Measurements from ENCODE around the gene DPH2.

GRCh38 chr1:43979261-43979527, 9.4 kb downstream of the DPH2 start:
- TF ChIP-seq NR3C1 (CRISPR knock-in tag; conservative IDR thresholded peaks at IDR 0.05; ENCODE audit: low read depth) = no peak
- TF ChIP-seq, protein P1, sequence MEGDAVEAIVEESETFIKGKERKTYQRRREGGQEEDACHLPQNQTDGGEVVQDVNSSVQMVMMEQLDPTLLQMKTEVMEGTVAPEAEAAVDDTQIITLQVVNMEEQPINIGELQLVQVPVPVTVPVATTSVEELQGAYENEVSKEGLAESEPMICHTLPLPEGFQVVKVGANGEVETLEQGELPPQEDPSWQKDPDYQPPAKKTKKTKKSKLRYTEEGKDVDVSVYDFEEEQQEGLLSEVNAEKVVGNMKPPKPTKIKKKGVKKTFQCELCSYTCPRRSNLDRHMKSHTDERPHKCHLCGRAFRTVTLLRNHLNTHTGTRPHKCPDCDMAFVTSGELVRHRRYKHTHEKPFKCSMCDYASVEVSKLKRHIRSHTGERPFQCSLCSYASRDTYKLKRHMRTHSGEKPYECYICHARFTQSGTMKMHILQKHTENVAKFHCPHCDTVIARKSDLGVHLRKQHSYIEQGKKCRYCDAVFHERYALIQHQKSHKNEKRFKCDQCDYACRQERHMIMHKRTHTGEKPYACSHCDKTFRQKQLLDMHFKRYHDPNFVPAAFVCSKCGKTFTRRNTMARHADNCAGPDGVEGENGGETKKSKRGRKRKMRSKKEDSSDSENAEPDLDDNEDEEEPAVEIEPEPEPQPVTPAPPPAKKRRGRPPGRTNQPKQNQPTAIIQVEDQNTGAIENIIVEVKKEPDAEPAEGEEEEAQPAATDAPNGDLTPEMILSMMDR (IDR thresholded peaks at IDR 0.05) = no peak
- TF ChIP-seq, protein P2, sequence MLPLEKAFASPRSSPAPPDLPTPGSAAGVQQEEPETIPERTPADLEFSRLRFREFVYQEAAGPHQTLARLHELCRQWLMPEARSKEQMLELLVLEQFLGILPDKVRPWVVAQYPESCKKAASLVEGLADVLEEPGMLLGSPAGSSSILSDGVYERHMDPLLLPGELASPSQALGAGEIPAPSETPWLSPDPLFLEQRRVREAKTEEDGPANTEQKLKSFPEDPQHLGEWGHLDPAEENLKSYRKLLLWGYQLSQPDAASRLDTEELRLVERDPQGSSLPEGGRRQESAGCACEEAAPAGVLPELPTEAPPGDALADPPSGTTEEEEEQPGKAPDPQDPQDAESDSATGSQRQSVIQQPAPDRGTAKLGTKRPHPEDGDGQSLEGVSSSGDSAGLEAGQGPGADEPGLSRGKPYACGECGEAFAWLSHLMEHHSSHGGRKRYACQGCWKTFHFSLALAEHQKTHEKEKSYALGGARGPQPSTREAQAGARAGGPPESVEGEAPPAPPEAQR (CRISPR knock-in tag; IDR thresholded peaks at IDR 0.05) = no peak
- no peak for TF ChIP-seq MAX (CRISPR knock-in tag; IDR thresholded peaks at IDR 0.05)
- TF ChIP-seq NFE2L1 (CRISPR knock-in tag; IDR thresholded peaks at IDR 0.05) = no peak
- no peak for TF ChIP-seq ELF4 (CRISPR knock-in tag; IDR thresholded peaks at IDR 0.05; ENCODE audit: low read depth)
- no peak for TF ChIP-seq NR2C2 (CRISPR knock-in tag; IDR thresholded peaks at IDR 0.05)
- TF ChIP-seq, protein P3, sequence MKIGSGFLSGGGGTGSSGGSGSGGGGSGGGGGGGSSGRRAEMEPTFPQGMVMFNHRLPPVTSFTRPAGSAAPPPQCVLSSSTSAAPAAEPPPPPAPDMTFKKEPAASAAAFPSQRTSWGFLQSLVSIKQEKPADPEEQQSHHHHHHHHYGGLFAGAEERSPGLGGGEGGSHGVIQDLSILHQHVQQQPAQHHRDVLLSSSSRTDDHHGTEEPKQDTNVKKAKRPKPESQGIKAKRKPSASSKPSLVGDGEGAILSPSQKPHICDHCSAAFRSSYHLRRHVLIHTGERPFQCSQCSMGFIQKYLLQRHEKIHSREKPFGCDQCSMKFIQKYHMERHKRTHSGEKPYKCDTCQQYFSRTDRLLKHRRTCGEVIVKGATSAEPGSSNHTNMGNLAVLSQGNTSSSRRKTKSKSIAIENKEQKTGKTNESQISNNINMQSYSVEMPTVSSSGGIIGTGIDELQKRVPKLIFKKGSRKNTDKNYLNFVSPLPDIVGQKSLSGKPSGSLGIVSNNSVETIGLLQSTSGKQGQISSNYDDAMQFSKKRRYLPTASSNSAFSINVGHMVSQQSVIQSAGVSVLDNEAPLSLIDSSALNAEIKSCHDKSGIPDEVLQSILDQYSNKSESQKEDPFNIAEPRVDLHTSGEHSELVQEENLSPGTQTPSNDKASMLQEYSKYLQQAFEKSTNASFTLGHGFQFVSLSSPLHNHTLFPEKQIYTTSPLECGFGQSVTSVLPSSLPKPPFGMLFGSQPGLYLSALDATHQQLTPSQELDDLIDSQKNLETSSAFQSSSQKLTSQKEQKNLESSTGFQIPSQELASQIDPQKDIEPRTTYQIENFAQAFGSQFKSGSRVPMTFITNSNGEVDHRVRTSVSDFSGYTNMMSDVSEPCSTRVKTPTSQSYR (CRISPR knock-in tag; IDR thresholded peaks at IDR 0.05) = no peak
- TF ChIP-seq PRRX2 (CRISPR knock-in tag; IDR thresholded peaks at IDR 0.05) = no peak
- TF ChIP-seq, protein P4, sequence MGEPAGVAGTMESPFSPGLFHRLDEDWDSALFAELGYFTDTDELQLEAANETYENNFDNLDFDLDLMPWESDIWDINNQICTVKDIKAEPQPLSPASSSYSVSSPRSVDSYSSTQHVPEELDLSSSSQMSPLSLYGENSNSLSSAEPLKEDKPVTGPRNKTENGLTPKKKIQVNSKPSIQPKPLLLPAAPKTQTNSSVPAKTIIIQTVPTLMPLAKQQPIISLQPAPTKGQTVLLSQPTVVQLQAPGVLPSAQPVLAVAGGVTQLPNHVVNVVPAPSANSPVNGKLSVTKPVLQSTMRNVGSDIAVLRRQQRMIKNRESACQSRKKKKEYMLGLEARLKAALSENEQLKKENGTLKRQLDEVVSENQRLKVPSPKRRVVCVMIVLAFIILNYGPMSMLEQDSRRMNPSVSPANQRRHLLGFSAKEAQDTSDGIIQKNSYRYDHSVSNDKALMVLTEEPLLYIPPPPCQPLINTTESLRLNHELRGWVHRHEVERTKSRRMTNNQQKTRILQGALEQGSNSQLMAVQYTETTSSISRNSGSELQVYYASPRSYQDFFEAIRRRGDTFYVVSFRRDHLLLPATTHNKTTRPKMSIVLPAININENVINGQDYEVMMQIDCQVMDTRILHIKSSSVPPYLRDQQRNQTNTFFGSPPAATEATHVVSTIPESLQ (CRISPR knock-in tag; IDR thresholded peaks at IDR 0.05) = no peak

Measured in WTC11 (cell line).